Endothelial cell of hepatic sinusoid (primary cell): ENCODE results near the gene GNB2.

Experiments
- in situ Hi-C: cut with HindIII; loops from 2 replicates; pipeline ENCODE4 v1.10.0; 2017; ENCODE audit warnings: low sequenced_read_pairs

Gene GNB2

GRCh38 chr7:100693312-100694097, 20.0 kb downstream of the GNB2 start:
- in situ Hi-C loops, result no loop called here

- in situ Hi-C loops, result no loop called here
These were observed 20.7 kb downstream of the GNB2 start, which contains the start of gene GIGYF1 for GRCh38 chr7:100694098-100694745. TSS of gene GIGYF1 (minus strand) at chr7:100694250. CDS start at chr7:100688238, 6,012 bp downstream.

- in situ Hi-C loops, result no loop called here
These were observed 22.6 kb downstream of the GNB2 start for GRCh38 chr7:100696123-100696521.

- in situ Hi-C loops, result no loop called here
These were observed 25.5 kb downstream of the GNB2 start for GRCh38 chr7:100699018-100699417.

GRCh38 chr7:100701089-100701488, 27.5 kb downstream of the GNB2 start:
- in situ Hi-C loops, result loop anchor here (25.0 kb wide), 1 partner anchor 136 kb away; the partner anchor contains the start of gene EPHB4

- in situ Hi-C loops, result loop anchor here (25.0 kb wide), 1 partner anchor 132 kb away; the partner anchor contains the start of gene EPHB4
These were observed 31.8 kb downstream of the GNB2 start for GRCh38 chr7:100705320-100705752.

GRCh38 chr7:100705753-100706671, 32.5 kb downstream of the GNB2 start, which contains the start of gene POP7:
TSS of gene POP7 (plus strand) at chr7:100706121. CDS start at chr7:100706831, 710 bp downstream.
- in situ Hi-C loops, result loop anchor here (25.0 kb wide), 1 partner anchor 131 kb away; the partner anchor contains the start of gene EPHB4

- in situ Hi-C loops, result loop anchor here (25.0 kb wide), 1 partner anchor 131 kb away; the partner anchor contains the start of gene EPHB4
These were observed 33.3 kb downstream of the GNB2 start for GRCh38 chr7:100706672-100707311.

- in situ Hi-C loops, result loop anchor here (25.0 kb wide), 1 partner anchor 129 kb away; the partner anchor contains the start of gene EPHB4
These were observed 34.9 kb downstream of the GNB2 start for GRCh38 chr7:100708395-100708794.

- in situ Hi-C loops, result loop anchor here (5.0 to 25.0 kb wide), 2 partner anchors 57 to 127 kb away; partner anchors contain the start of gene EPHB4
These were observed 36.9 kb downstream of the GNB2 start for GRCh38 chr7:100710452-100710851.

- in situ Hi-C loops, result loop anchor here (5.0 to 25.0 kb wide), 2 partner anchors 56 to 126 kb away; partner anchors contain the start of gene EPHB4
These were observed 37.8 kb downstream of the GNB2 start for GRCh38 chr7:100711369-100711768.

GRCh38 chr7:100714725-100715124, 41.2 kb downstream of the GNB2 start:
- in situ Hi-C loops, result loop anchor here (5.0 to 25.0 kb wide), 2 partner anchors 53 to 123 kb away; partner anchors contain the start of gene EPHB4

- in situ Hi-C loops, result loop anchor here (25.0 kb wide), 1 partner anchor 120 kb away; the partner anchor contains the start of gene EPHB4
These were observed 43.5 kb downstream of the GNB2 start for GRCh38 chr7:100717073-100717472.

- in situ Hi-C loops, result loop anchor here (25.0 kb wide), 1 partner anchor 118 kb away; the partner anchor contains the start of gene EPHB4
These were observed 46.2 kb downstream of the GNB2 start for GRCh38 chr7:100719523-100720278.

GRCh38 chr7:100720279-100720670, 46.7 kb downstream of the GNB2 start, which contains the start of gene EPO:
TSS of gene EPO (plus strand) at chr7:100720468. CDS start at chr7:100720981, 513 bp downstream.
- in situ Hi-C loops, result loop anchor here (25.0 kb wide), 1 partner anchor 117 kb away; the partner anchor contains the start of gene EPHB4

- in situ Hi-C loops, result loop anchor here (25.0 kb wide), 1 partner anchor 116 kb away; the partner anchor contains the start of gene EPHB4
These were observed 47.3 kb downstream of the GNB2 start for GRCh38 chr7:100720671-100721504.

- in situ Hi-C loops, result loop anchor here (25.0 kb wide), 1 partner anchor 116 kb away; the partner anchor contains the start of gene EPHB4
These were observed 47.9 kb downstream of the GNB2 start for GRCh38 chr7:100721505-100721812.
